ENCODE data around the gene ENDOU.

DNA sequence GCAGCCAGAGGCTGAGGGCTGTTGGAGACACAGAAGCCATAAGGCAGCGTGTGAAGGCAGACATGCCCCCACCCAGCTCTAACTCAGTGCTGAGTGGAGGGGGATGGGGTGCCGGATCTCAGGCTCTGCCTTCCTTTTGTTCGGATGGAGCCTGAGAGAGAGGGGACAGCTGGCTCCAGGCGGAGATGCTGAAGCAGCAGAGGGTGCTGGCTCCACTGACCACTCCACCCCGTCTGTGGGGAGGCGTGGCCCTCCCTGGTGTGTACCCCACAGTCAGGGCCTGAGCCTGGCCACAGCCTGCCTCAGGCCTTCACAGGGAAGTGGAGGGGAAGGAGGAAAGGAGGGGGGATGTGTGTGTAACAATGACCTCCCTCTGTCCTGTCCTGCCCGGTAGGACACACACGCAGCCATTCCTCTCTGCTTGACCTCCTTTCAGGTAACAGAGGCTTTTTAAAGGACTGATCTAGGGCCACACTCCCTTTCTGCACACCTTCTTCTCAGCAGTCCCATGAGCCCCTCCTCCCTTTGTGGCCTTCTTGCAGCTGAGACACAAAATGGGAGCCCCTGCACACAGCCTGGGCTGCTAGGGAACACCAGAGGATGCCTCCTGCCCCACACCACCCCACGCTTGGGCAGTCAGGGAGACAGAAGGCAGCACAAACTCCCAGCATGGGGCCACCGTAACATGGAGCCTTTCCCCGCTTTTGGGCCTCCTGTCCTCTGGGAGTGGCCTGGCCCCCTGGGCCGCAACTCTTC, 9.6 kb upstream of the ENDOU start:
- TF ChIP-seq, protein P1, sequence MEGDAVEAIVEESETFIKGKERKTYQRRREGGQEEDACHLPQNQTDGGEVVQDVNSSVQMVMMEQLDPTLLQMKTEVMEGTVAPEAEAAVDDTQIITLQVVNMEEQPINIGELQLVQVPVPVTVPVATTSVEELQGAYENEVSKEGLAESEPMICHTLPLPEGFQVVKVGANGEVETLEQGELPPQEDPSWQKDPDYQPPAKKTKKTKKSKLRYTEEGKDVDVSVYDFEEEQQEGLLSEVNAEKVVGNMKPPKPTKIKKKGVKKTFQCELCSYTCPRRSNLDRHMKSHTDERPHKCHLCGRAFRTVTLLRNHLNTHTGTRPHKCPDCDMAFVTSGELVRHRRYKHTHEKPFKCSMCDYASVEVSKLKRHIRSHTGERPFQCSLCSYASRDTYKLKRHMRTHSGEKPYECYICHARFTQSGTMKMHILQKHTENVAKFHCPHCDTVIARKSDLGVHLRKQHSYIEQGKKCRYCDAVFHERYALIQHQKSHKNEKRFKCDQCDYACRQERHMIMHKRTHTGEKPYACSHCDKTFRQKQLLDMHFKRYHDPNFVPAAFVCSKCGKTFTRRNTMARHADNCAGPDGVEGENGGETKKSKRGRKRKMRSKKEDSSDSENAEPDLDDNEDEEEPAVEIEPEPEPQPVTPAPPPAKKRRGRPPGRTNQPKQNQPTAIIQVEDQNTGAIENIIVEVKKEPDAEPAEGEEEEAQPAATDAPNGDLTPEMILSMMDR (IDR thresholded peaks at IDR 0.05): no peak
- TF ChIP-seq POLR2A (IDR thresholded peaks at IDR 0.05): no peak
- TF ChIP-seq POLR2AphosphoS5 (IDR thresholded peaks at IDR 0.05; ENCODE audit: insufficient read depth in 1 of 2, low read depth in 1 of 2): peak in 1 of 2 donors; percentile 34

Measured in vagina (tissue), 2 donors.